GM19395 (cell line): ENCODE data around the gene KCNJ9.

ENCODE experiments used
- ATAC-seq: cut with Tn5 transposase; IDR thresholded peaks from one replicate; pipeline ENCODE4 v1.9.1; 2021; ENCODE audit warnings: mild to moderate bottlenecking, moderate library complexity; ENCODE audit not compliant: unreplicated experiment

The KCNJ9 gene

DNA sequence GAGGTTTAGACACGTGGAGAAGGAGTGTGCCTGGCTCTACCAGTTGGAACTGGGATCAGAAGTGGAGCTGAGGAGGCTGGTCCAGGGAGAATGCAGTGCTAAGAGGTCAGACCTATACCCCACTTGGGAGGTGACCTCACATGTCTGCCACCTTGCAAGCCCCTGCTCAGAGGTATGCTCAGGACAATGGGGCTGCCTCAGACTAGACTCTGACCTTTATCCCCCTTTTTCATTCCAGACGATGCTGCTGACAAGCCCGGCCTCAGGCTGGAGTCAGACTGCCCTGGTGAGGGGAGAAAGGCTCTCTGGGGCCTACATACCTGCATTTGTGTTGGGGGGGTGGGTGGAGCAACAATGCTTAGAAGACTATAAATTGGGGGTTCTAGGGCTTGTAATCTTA lies 16.6 kb upstream of the KCNJ9 start:
- no peak for ATAC-seq

DNA sequence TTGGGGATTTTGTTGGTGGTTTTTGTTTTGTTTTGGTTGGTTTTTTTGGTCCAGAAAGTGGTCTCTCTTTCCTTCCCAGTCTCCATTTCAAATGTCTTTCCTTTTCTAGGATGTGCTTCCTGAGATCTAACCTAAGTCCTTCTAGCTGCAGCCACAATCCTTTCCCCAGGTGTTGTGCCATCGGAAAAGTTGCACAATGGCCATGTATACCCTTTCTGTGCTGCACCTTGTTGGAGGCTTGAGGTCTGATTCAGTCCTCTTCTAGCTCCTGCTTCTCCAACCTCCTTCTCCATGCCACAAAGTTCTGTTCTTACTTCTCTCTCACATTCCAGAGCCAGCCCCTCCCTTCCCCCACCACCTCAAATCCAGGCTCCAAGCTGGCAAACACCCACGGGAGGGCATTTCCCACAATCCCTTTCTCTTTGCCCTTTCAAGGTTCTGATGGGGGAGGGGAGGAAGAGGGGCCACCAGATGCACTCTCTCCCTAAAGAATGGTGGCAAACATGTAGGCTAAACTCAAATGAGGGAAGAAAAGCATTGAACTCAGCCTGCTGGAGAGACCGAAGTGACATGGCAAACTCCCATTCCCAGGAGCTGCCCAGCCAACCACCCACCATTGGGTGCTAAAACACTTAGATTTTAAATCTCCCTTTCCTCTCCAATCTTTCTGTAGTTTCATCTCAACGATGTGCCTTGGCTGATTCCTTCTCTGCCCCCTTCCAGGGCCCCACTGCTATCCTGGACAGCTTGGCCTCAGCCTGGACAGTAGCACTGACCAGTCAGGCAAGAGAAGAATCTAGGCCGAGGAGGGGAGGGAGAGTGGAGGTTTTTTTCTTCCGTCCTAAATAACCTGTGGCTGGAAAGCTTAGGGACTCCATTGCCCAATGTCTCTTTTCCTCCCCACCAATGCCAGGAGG lies 14.3 kb upstream of the KCNJ9 start:
- ATAC-seq: no peak

DNA sequence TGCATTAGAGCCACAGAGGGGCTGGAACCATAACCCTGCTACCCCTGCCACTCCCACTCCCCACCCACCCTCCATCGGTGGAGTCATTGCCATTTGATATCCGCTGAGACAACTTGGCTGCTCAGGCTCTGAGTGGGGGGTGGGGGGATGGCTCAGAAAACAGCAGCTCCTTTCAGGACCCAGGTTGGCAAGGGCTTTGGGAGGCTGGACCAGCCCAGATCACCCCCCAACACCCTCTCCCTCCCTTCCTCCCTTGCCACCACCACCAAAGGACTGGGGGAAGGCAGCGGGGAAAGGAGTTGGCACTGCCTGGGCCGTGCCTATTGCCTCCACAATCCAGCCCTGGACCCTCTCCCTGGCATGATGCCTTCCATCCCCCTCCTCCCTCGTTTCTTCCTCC lies 13.1 kb upstream of the KCNJ9 start:
- no peak for ATAC-seq

DNA sequence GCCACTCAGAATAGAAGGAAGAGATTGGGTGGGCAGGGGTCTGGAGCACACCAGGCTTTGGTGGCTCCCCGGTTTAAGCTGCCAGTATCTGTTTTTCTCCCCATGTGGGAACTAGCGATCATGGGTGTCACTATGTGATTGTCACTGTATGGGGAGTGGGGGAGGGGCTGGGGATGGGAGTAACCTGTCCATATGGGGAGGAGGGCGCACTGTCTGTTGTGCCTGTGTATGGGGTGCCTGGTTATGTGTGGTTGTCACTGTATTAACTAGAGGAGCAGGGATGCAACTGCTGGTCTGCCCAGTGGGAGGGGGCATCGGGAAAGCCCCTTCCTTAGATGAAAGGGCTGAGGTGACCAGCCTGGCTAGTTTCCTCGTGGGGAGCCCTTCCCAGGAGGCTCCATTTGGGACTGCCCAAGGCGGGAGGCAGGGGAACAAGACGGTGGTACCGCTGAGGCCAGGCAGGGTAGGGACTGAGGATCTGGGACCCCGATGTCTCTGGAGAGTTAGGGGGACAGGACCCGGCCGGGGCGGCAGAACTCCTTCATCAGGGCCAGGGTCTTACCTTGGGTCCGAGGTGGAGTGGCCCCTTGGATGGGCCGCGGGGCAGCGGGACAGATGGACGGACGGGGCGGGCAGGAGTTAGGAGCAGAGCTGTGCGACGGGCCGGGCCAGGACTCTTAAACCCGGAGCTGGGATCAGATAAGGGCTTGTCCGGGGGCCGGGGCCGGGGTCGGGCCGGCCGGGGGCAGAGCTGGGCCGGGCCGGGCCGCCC lies 11.7 kb upstream of the KCNJ9 start, which contains the start of gene KCNJ10:
Gene KCNJ10 (minus strand): TSS at position 701 of the 772 bp plus-strand sequence. CDS start 27,628 bp downstream, outside the sequence.
- ATAC-seq: no peak

DNA sequence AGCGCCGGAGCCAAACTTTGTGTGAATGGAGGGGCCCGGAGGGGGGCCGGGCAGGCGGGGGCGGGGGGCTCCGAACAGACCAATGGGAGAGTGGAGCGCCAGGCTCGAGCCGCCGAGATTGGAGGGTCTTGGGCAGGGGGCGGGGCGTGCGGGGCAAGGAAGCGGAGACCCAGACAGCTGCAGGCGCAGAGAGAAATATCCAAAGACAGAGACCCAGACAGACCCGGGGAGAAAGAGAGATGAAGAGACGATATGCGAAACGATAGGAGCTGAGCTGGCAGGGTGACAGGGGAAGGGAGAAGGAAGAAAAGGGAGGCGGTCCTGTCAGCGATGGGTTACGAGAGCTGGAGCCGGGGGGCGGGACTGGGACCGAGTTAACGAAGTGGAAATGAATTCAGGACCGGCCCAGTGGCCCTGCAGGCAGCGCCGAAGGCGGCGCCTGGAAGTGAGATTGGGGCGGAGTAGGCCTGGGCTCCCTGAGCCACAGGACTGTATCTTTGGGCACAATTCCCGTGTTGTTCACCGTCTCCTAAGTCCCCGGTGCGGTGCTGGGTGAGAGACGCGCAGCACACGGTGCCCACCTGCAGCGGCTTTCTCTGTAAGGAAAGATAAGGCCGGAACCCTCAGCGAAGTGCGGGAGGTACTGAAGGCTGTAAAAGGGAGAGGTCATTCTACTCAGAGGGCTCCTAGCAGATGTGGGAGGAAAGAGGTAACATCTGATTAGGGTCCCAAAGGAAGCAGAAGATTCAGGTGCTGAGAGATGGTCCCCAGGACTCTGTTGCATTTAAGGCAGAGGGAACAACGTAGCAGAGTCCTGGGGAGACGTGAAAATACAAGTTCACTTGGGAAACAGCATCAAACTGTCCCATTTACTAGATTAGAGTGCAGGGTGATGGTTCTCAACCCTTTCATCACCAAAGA lies 10.8 kb upstream of the KCNJ9 start:
- peak; percentile 45 for ATAC-seq

DNA sequence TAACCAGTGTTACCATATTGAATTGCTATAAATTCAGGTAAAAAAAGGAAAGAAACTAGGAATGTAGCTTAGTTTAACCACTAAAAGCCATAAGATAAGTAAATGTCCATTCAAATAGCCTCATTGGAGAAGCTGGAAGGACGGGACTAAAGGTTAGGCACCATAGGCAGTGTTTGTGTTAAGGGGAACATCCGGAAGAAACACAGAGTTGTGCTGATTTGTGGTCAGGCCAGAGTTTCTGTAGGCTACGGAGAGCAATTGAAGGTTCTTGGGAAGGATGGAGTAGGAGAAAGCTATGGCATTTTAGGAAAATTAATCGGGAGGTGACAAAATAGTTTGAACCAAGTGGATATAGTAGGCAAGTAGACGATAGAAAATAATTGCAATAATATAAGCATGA lies 10.0 kb upstream of the KCNJ9 start:
- ATAC-seq: no peak

DNA sequence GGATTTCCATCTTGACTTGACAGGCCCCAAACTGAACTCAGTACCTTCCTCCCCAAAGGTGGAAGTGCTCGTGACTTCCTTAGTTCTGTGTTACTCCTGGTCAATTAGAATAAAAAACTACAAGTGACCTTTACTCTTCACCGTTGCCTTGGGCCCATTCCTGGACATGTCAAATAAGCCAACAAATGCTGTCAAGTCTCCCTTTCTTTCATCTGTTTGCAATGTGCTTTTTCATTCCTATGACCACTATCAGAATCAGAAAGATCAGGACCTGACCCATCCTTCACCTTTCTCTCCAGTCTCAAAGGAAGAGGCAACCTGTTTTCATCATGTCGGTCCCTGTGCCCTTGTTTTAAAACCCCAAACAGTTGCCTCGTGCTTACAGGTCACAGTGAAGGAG lies 6.5 kb upstream of the KCNJ9 start:
- no peak for ATAC-seq

DNA sequence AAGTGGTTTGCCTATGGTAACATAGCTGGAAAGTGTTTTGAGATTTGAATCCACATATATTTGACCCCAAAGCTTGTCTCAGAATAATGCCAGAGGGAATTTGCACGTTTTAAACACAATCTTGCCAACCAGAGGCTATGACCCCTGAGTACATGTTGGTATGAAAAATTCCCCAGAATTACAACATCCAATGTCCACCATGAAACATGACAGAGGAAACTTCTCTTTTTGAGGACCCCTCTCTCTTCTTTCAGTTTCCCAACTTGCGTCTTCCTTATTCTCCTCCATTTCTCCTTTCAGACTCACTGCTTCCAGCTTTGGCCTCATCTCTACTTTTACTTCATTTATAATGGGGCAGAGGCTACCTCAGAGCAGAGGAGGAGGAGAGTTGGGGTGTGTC lies 5.5 kb upstream of the KCNJ9 start:
- no peak for ATAC-seq

DNA sequence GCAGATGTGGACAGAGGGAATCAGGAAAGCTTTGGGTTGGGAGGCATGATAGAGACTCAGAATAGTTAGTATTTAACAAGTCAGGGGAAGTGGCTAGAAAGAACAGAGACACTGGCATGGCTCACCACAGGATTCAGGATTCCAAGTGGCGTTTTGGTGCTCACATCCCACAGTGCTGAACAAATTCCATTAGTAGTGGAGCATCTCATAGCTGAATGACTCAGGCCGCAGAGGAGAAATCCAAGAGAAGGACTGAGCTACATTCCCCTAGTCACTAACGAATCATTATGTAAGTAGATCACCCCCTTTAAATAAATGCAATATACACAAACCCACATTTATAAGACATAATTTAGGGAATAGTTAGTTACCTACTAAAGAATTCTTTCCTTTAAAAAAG lies 5.0 kb upstream of the KCNJ9 start:
- no peak for ATAC-seq

DNA sequence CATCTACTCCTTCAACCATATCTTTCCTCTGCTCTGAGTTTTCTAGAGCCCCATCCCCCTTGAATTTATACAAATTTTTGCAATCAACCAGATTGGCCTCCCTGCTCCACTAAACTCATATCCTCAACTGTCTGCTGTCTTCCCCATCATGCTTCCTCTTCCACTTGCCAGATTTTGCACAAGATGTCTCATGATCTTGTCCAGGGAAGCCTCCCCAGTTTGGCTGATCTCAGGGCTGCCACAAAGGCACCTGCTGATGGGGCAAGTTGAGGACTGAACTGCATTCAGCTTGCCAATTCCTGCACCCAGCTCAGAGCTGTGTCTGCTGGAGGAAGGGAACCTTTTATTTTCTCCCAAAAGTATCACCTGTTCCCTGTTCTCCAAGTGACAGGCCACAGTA lies 3.9 kb upstream of the KCNJ9 start:
- ATAC-seq: no peak

DNA sequence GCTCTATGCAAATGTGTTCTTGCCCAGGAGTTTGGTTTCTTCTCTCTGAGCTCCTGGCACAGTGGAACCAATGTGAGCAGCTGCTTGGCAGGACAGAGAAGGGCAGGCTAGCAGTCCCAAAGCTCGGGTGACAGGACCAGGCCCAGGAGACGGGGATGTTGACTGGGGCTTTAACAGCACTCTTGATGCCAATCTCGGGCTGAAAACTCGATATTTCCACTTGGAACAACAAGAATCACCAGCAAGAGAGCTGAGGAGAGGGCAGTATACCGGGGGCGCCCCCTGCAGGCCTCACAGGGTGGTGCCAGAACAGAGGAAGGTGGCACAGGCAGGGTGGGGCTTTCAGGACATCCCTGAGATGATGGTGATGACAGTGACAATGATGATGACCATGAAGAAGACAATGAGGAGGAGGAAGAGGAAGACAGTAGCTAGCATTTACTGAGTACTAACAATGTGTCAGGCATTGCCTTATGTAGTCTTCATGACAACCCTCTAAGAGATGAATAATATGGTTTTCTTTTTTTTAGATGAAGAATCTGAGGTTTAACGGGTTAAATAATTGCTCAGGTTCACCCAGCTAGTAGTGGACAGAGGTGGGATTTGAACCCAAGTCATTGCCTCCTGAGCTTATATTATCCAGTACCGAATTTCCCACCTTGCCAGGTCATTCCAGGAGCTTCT lies 2.7 kb upstream of the KCNJ9 start:
- ATAC-seq: no peak

DNA sequence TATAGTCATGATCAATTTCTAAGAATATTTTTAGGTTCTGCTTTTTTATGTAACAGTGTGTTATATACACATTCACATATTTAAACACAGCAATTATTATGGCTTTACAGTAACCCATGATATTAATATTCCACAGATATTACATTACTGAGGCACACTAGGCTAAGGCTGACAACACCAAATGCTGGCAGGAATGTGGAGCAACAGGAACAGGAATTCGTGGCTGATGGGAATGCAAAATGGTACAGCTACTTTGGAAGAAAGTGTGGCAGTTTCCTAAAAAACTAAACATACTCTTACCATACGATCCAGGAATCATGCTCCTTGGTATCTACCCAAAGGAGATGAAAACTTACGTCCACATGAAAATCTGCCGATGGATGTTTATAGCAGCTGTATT lies 1.9 kb upstream of the KCNJ9 start:
- no peak for ATAC-seq

DNA sequence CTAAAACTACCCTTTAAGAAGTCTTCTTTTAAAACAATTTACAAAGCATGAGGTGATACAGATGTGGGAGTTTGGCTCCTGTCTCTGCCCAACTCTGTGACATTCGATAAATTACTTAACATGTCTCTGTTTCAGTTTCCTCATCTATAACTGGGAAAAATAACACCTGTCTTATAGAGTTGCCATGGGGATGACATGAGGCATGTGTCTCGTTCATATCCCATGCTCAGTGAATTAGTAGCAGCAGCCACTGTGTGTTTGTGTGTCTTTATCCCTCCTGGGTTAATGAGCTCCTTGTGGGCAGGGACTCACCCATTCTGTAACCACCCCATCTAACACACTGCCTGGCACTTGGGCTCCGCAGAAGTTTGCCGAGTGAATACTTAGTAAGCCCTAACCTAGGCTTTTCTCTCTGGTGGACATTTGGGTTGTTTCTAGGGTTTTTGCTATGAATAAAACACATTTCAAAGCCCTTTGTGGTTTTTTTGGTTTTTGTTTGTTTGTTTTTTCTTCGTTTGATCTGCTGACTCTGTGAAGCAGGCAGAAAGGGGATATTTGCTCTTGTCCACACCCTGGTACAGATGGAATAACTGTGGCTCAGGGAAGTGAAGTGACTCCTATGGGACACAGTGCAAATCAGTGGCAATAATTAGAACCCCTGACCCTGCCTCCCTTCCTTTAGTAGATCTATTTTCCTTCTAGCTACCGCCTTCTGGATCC lies 797 bp upstream of the KCNJ9 start:
- no peak for ATAC-seq

DNA sequence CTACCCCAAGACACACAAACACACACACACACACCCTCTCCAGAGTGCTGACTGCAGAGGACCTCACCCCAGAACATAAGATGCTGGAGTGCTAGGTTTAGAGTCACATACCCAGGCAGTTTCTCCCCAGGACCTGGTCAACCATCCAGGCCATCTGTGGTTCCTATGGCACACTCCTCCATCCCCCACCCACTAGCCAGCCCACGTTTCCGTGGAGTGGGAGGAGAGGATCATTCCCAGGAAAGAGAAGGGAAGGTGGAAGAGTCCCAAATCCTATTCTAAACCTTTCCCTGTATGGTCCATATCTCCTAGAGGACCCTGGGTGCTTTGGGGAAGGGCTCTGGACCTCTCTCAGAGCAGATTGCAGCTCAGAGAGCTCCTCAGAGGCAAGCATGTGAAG lies 1.1 kb downstream of the KCNJ9 start:
- ATAC-seq: no peak

DNA sequence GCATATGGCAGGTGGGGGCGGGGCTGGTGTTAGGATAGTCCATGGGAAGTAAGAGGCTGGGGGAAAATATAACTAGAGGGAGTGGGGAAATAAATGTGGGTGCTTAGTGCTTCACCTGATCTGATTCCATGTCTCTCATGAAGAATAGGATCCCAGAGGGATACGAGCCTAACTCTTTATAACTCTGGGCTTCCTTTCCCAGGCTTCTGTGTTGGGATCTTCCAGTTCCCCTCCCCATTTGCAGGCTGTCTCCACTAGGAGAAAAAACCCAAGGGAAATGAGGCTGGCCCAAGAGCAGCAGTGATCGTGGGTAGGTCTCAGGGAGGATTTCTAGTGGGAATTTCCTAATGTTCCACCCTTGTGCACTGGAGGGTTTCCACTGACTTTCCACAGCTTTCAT lies 1.6 kb downstream of the KCNJ9 start:
- no peak for ATAC-seq

DNA sequence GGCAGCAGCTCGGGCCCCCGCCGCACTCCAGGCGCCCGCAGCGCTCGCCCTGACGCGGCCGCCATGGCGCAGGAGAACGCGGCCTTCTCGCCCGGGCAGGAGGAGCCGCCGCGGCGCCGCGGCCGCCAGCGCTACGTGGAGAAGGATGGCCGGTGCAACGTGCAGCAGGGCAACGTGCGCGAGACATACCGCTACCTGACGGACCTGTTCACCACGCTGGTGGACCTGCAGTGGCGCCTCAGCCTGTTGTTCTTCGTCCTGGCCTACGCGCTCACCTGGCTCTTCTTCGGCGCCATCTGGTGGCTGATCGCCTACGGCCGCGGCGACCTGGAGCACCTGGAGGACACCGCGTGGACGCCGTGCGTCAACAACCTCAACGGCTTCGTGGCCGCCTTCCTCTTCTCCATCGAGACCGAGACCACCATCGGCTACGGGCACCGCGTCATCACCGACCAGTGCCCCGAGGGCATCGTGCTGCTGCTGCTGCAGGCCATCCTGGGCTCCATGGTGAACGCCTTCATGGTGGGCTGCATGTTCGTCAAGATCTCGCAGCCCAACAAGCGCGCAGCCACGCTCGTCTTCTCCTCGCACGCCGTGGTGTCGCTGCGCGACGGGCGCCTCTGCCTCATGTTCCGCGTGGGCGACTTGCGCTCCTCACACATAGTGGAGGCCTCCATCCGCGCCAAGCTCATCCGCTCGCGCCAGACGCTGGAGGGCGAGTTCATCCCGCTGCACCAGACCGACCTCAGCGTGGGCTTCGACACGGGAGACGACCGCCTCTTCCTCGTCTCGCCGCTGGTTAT lies 2.8 kb downstream of the KCNJ9 start:
- peak; percentile 57 for ATAC-seq

DNA sequence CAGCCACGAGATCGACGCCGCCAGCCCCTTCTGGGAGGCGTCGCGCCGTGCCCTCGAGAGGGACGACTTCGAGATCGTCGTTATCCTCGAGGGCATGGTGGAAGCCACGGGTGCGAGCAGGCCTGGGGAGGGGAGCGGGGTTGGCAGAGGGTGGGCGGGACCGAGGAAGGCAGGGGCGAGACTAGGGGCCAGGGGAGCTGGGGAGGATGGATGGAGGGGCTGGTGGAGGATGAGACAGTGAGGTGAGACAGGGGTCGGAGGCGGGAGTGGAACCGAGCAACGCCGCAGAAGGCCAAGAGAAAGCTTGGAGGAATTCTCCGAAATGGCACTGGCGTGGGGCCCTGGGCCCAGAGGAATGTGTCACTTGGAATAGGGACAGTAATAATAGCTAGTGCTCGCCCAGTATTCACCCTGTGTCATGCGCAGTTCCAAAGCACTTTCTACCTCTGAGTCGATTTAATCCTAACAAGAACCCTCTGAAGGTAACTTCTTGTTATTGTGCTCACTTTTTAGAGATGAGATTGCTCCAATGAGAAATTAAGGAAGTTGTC lies 3.5 kb downstream of the KCNJ9 start:
- ATAC-seq: no peak

DNA sequence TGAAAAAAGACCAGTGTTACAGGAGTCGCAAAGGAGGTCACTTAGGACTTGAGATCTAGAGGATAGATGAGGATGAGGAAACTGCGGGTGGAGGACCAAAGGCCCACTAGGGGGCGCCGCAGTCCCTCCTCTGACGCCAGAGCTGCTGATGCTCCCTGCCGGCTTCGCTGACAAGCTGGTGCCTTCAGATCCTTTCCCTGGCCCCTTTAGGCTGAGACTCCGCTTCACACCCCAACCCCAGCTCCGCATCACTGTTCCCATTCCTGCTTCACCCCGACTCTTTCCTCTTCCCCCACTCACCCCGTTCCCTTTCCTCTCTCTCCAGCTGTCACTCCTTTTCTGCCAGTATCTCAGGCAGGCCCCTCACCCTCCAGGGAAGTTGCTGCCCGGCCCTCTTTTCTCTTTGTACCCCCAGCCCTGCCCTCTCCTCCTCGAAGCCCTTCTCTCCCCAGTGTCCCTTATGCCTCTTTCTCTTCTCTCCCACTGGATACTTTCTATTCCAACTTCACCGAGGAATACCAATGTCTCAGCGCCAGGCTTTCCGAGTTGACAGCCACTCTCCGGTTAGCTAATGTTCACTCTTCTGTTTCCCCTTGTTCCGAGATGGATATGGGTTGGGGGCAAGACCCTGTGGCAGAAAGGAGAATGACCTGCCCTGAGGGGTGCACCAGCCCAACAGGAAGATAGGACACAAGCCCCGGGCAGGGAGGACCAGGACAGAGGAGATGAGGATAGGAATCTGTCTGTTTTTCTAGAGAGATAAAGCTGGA lies 4.5 kb downstream of the KCNJ9 start:
- no peak for ATAC-seq
